ENCODE results near the gene CEP41.

The CEP41 gene

GRCh38 chr7:130346177-130346905 is 94.5 kb downstream of the CEP41 start:
- Histone ChIP-seq H3K4me3 (no peak overlapping the region), H3K27ac (no peak overlapping the region), H3K9ac (ENCODE audit: insufficient read length) (no peak overlapping the region), H3K36me3 (ENCODE audit: insufficient read depth, low read length) (no peaks in the 10 kb centered on the region), H3K9me3 (ENCODE audit: low read depth, low read length) (no peaks in the 10 kb centered on the region)
- DNase-seq (ENCODE audit: low read depth, low spot score): no peak
- no peak for TF ChIP-seq FOXP2 (optimal IDR thresholded peaks at IDR 0.05; ENCODE audit: control extremely low read depth, extremely low read length, insufficient read depth)
- no peak for TF ChIP-seq EZH2 (IDR thresholded peaks at IDR 0.05)
- TF ChIP-seq POLR2AphosphoS5 (IDR thresholded peaks at IDR 0.05; ENCODE audit: borderline replicate concordance, low read depth, low read length): no peak

GRCh38 chr7:130345725-130346124 is 95.1 kb downstream of the CEP41 start:
- DNase-seq (ENCODE audit: low read depth, low spot score): no peak
- Histone ChIP-seq H3K4me3 (no peak overlapping the region), H3K36me3 (ENCODE audit: insufficient read depth, low read length) (no peaks in the 10 kb centered on the region), H3K9ac (ENCODE audit: insufficient read length) (no peak overlapping the region), H3K9me3 (ENCODE audit: low read depth, low read length) (no peaks in the 10 kb centered on the region), H3K27ac (no peak overlapping the region)
- TF ChIP-seq POLR2AphosphoS5 (IDR thresholded peaks at IDR 0.05; ENCODE audit: borderline replicate concordance, low read depth, low read length): no peak
- no peak for TF ChIP-seq FOXP2 (optimal IDR thresholded peaks at IDR 0.05; ENCODE audit: control extremely low read depth, extremely low read length, insufficient read depth)
- TF ChIP-seq EZH2 (IDR thresholded peaks at IDR 0.05): no peak

- DNase-seq (ENCODE audit: low read depth, low spot score): no peak
- no peak for TF ChIP-seq FOXP2 (optimal IDR thresholded peaks at IDR 0.05; ENCODE audit: control extremely low read depth, extremely low read length, insufficient read depth)
- TF ChIP-seq EZH2 (IDR thresholded peaks at IDR 0.05): no peak
- TF ChIP-seq POLR2AphosphoS5 (IDR thresholded peaks at IDR 0.05; ENCODE audit: borderline replicate concordance, low read depth, low read length): no peak
- H3K9ac ChIP-seq (ENCODE audit: insufficient read length): no peak overlapping the region
- H3K27ac ChIP-seq: no peak overlapping the region
- H3K4me3 ChIP-seq: no peak overlapping the region
- no peaks in the 10 kb centered on the region for H3K9me3 ChIP-seq (ENCODE audit: low read depth, low read length)
- no peaks in the 10 kb centered on the region for H3K36me3 ChIP-seq (ENCODE audit: insufficient read depth, low read length)
These were observed 95.7 kb downstream of the CEP41 start for GRCh38 chr7:130345136-130345535.

GRCh38 chr7:130344271-130344866 is 96.4 kb downstream of the CEP41 start, which contains the start of gene CPA5:
Gene CPA5 (plus strand): TSS chr7:130344816. CDS start chr7:130346486, 1,670 bp downstream.
- no peak for TF ChIP-seq FOXP2 (optimal IDR thresholded peaks at IDR 0.05; ENCODE audit: control extremely low read depth, extremely low read length, insufficient read depth)
- no peak for TF ChIP-seq EZH2 (IDR thresholded peaks at IDR 0.05)
- no peak for TF ChIP-seq POLR2AphosphoS5 (IDR thresholded peaks at IDR 0.05; ENCODE audit: borderline replicate concordance, low read depth, low read length)
- H3K36me3 ChIP-seq (ENCODE audit: insufficient read depth, low read length): no peaks in the 10 kb centered on the region
- no peaks in the 10 kb centered on the region for H3K9me3 ChIP-seq (ENCODE audit: low read depth, low read length)
- no peak within 1 kb of the TSS for H3K4me3 ChIP-seq
- DNase-seq (ENCODE audit: low read depth, low spot score): no peak
- no peak within 1 kb of the TSS for H3K27ac ChIP-seq
- H3K9ac ChIP-seq (ENCODE audit: insufficient read length): no peak within 1 kb of the TSS
